GM12891 (cell line): ENCODE results near the gene CXCR5.

Source experiments
- PAX5 ChIP-seq: IDR thresholded peaks from 2 replicates; pipeline ENCODE4 v1.6.1; 2011; ENCODE audit warnings: low read length, moderate library complexity, mild to moderate bottlenecking; ENCODE audit not compliant: insufficient read depth, severe bottlenecking
- POLR2A ChIP-seq: IDR thresholded peaks from 2 replicates; pipeline ENCODE4 v1.6.1; 2011; ENCODE audit warnings: low read depth, low read length, control low read depth
- POLR2AphosphoS5 ChIP-seq: IDR thresholded peaks from 2 replicates; pipeline ENCODE4 v1.6.1; 2011; ENCODE audit warnings: low read depth, low read length, control low read depth
- POU2F2 ChIP-seq: IDR thresholded peaks from 2 replicates; pipeline ENCODE4 v1.6.1; 2011; ENCODE audit warnings: low read depth, mild to moderate bottlenecking, control low read depth, low read length, moderate library complexity
- SPI1 ChIP-seq: IDR thresholded peaks from 2 replicates; pipeline ENCODE4 v1.6.1; 2011; ENCODE audit warnings: low read depth, low read length, control low read depth
- TAF1 ChIP-seq: IDR thresholded peaks from 2 replicates; pipeline ENCODE4 v1.6.1; 2011; ENCODE audit warnings: low read depth, low read length, control low read depth

- TF ChIP-seq TAF1 (no peak), POLR2A (no peak), POLR2AphosphoS5 (no peak), POU2F2 (no peak), PAX5 (no peak), SPI1 (no peak)
These were observed 8.8 kb downstream of the CXCR5 start for GRCh38 chr11:118892514-118892913.
